MM.1S (cell line): ENCODE data around the gene MST1.

Experiments used
- CTCF ChIP-seq: fragments of 300-600 bp; sonication (generic); IDR thresholded peaks from 2 replicates; pipeline ENCODE4 v1.5.1; 2016; ENCODE audit warnings: antibody characterized with exemption, low read length, mixed read lengths
- EZH2 ChIP-seq: fragments of 300-600 bp; sonication (generic); optimal IDR thresholded peaks from 2 replicates; pipeline ENCODE3; 2017; ENCODE audit warnings: low read depth, mild to moderate bottlenecking, antibody characterized with exemption, low read length, mixed read lengths
- EZH2phosphoT487 ChIP-seq: fragments of 300-600 bp; sonication (generic); IDR thresholded peaks from 2 replicates; pipeline ENCODE4 v1.6.1; 2018; ENCODE audit warnings: antibody characterized with exemption, low read length

GRCh38 chr3:49706456-49707112, 17.3 kb upstream of the MST1 start:
- TF ChIP-seq CTCF (no peak), EZH2 (no peak), EZH2phosphoT487 (no peak)
